Ureter (tissue), 1 donor: ENCODE measurements around the gene ZNF775. TPM values are rescaled to one million over a fixed set of nuclear protein-coding genes. Genes with fewer than 3 reads are reported as not detected.

Source experiments
- DNase-seq: peaks from one replicate; pipeline ENCODE4 v3.0.0-alpha.2; 2020; ENCODE audit warnings: low spot score
- total RNA-seq: library from RNA; stranded (reverse); gene quantifications from one replicate; pipeline ENCODE4 v1.2.4, GENCODE V29; 2023
- donor health status: DM: yes; HTN: yes; CAD: no.

ZNF775 gene
- total RNA-seq, 1 donor from 2014 or later: 3.6 TPM

GRCh38 chr7:150412518-150413488, 33.7 kb downstream of the ZNF775 start:
- no peak for DNase-seq

GRCh38 chr7:150413640-150414081, 34.5 kb downstream of the ZNF775 start:
- DNase-seq: no peak

- DNase-seq: no peak
Measured at GRCh38 chr7:150415161-150416153, 36.3 kb downstream of the ZNF775 start.

- DNase-seq: peak; percentile 22
Measured at GRCh38 chr7:150417239-150417638, 38.1 kb downstream of the ZNF775 start.

- no peak for DNase-seq
Measured at GRCh38 chr7:150417863-150418262, 38.7 kb downstream of the ZNF775 start.

- no peak for DNase-seq
Measured at GRCh38 chr7:150420242-150420641, 41.1 kb downstream of the ZNF775 start.

GRCh38 chr7:150420987-150421674, 42.0 kb downstream of the ZNF775 start:
- DNase-seq: peak; percentile 88

GRCh38 chr7:150421831-150422230, 42.7 kb downstream of the ZNF775 start:
- peak; percentile 27 for DNase-seq

GRCh38 chr7:150425670-150426069, 46.5 kb downstream of the ZNF775 start:
- peak; percentile 34 for DNase-seq

- peak; percentile 54 for DNase-seq
Measured at GRCh38 chr7:150428671-150429451, 49.7 kb downstream of the ZNF775 start.

- DNase-seq: no peak
Measured at GRCh38 chr7:150429699-150430098, 50.6 kb downstream of the ZNF775 start.

- DNase-seq: no peak
Measured at GRCh38 chr7:150430465-150431085, 51.4 kb downstream of the ZNF775 start.

GRCh38 chr7:150431839-150432658, 52.9 kb downstream of the ZNF775 start:
- no peak for DNase-seq

- peak; percentile 29 for DNase-seq
Measured at GRCh38 chr7:150432915-150433892, 54.1 kb downstream of the ZNF775 start.

- DNase-seq: no peak
Measured at GRCh38 chr7:150434240-150434639, 55.1 kb downstream of the ZNF775 start.

GRCh38 chr7:150435047-150435389, 55.9 kb downstream of the ZNF775 start:
- no peak for DNase-seq

GRCh38 chr7:150435390-150436073, 56.4 kb downstream of the ZNF775 start:
- DNase-seq: no peak

- DNase-seq: no peak
Measured at GRCh38 chr7:150439967-150440366, 60.8 kb downstream of the ZNF775 start.
